ENCODE data around the gene EPHA8.

Gene EPHA8

GRCh38 chr1:22562584-22563583, at the start of gene EPHA8:
EPHA8 (plus strand) TSS chr1:22563489; CDS start chr1:22563636, 147 bp downstream.
- TF ChIP-seq CTCF (conservative IDR thresholded peaks at IDR 0.05), result no peak
- no peak for TF ChIP-seq ZFX (IDR thresholded peaks at IDR 0.05)
- no peak within 1 kb of the TSS for H3K27ac ChIP-seq

GRCh38 chr1:22516906-22517571, 46.2 kb upstream of the EPHA8 start:
- H3K27ac ChIP-seq, result no peak overlapping the region
- TF ChIP-seq CTCF (conservative IDR thresholded peaks at IDR 0.05) (no peak), ZFX (IDR thresholded peaks at IDR 0.05) (no peak)

- TF ChIP-seq ZFX (IDR thresholded peaks at IDR 0.05) (no peak), CTCF (conservative IDR thresholded peaks at IDR 0.05) (no peak)
- no peak overlapping the region for H3K27ac ChIP-seq
Measured at GRCh38 chr1:22517956-22518355, 45.3 kb upstream of the EPHA8 start.

- H3K27ac ChIP-seq, result no peak overlapping the region
- no peak for TF ChIP-seq CTCF (conservative IDR thresholded peaks at IDR 0.05)
- no peak for TF ChIP-seq ZFX (IDR thresholded peaks at IDR 0.05)
Measured at GRCh38 chr1:22518379-22518778, 44.9 kb upstream of the EPHA8 start.

GRCh38 chr1:22520871-22521270, 42.4 kb upstream of the EPHA8 start:
- no peak overlapping the region for H3K27ac ChIP-seq
- TF ChIP-seq CTCF (conservative IDR thresholded peaks at IDR 0.05) (no peak), ZFX (IDR thresholded peaks at IDR 0.05) (no peak)

GRCh38 chr1:22521692-22522091, 41.6 kb upstream of the EPHA8 start:
- TF ChIP-seq CTCF (conservative IDR thresholded peaks at IDR 0.05) (no peak), ZFX (IDR thresholded peaks at IDR 0.05) (no peak)
- H3K27ac ChIP-seq, result no peak overlapping the region

GRCh38 chr1:22522221-22522743, 41.0 kb upstream of the EPHA8 start:
- TF ChIP-seq CTCF (conservative IDR thresholded peaks at IDR 0.05), result no peak
- TF ChIP-seq ZFX (IDR thresholded peaks at IDR 0.05), result no peak
- no peak overlapping the region for H3K27ac ChIP-seq

All from C4-2B (cell line).